IMR-90 (cell line): ENCODE data around the gene C5orf24. TPM values are rescaled to one million over a fixed set of nuclear protein-coding genes. Genes with fewer than 3 reads are reported as not detected.

ENCODE experiments used
- ATAC-seq: fragments of 200-7000 bp; cut with Tn5 transposase; 2 replicates; pipeline ENCODE4 v1.9.1; 2020; ENCODE audit warnings: low read depth, mild to moderate bottlenecking, moderate library complexity
- BruUV-seq: library from RNA; stranded (reverse); fragments of 400-500 nt; replicated peaks from 2 replicates; lab custom pipeline; 2021; lab: Mats Ljungman, UMichigan
- CTCF ChIA-PET: fragments of 300-600 bp; formaldehyde crosslinking; extraction: SDS; loops from one replicate; lab custom pipeline; 2021; ENCODE audit warnings: antibody characterized with exemption; lab: Yijun Ruan, JAX
- POLR2A ChIA-PET: fragments of 300-600 bp; sonication (Branson Sonifier 250); formaldehyde crosslinking; loops from one replicate; lab custom pipeline; 2022; ENCODE audit warnings: antibody characterized with exemption; ENCODE audit not compliant: unreplicated experiment; lab: Charles Lee
- DNase-seq: peaks from one replicate; pipeline ENCODE4 v3.0.0; 2013
- H2AFZ ChIP-seq: replicated peaks from 2 replicates; pipeline ENCODE3; 2013; ENCODE audit warnings: low read length, mild to moderate bottlenecking; ENCODE audit not compliant: poor library complexity
- H2AK5ac ChIP-seq: 2 replicates; pipeline ENCODE4 v1.6.1; 2013; ENCODE audit warnings: low read depth, low read length, inconsistent platforms
- H2AK9ac ChIP-seq: replicated peaks from 2 replicates; pipeline ENCODE3; 2013; ENCODE audit warnings: mild to moderate bottlenecking, low read depth, low read length, moderate library complexity; ENCODE audit not compliant: poor library complexity
- H2BK120ac ChIP-seq: 2 replicates; pipeline ENCODE4 v1.6.1; 2013; ENCODE audit warnings: low read depth, low read length, inconsistent platforms
- H2BK15ac ChIP-seq: 3 replicates; pipeline ENCODE4 v1.6.1; 2013; ENCODE audit warnings: low read depth, low read length, inconsistent platforms
- H2BK20ac ChIP-seq: 2 replicates; pipeline ENCODE4 v1.6.1; 2013; ENCODE audit warnings: low read depth, mild to moderate bottlenecking, inconsistent platforms, low read length, moderate library complexity
- H2BK5ac ChIP-seq: 2 replicates; pipeline ENCODE4 v1.6.1; 2013; ENCODE audit warnings: mild to moderate bottlenecking, low read depth, low read length, inconsistent platforms; ENCODE audit not compliant: poor library complexity, severe bottlenecking
- H3K14ac ChIP-seq: replicated peaks from 2 replicates; pipeline ENCODE4 v1.6.1; 2013; ENCODE audit warnings: low read depth, low read length, inconsistent platforms
- H3K18ac ChIP-seq: 2 replicates; pipeline ENCODE4 v1.6.1; 2013; ENCODE audit warnings: low read depth, low read length, control low read depth
- H3K23ac ChIP-seq: 2 replicates; pipeline ENCODE4 v1.6.1; 2013; ENCODE audit warnings: low read depth, low read length, inconsistent platforms
- H3K27ac ChIP-seq: 2 replicates; pipeline ENCODE4 v1.5.1; 2013; ENCODE audit warnings: mild to moderate bottlenecking, control low read depth, low read length; ENCODE audit not compliant: insufficient read depth
- H3K27me3 ChIP-seq: 2 replicates; pipeline ENCODE4 v1.6.1; 2013; ENCODE audit warnings: low read length; ENCODE audit not compliant: control insufficient read depth, insufficient read depth
- H3K36me3 ChIP-seq: 2 replicates; pipeline ENCODE4 v1.6.1; 2013; ENCODE audit warnings: low read length, mixed read lengths; ENCODE audit not compliant: control insufficient read depth, insufficient read depth
- H3K4ac ChIP-seq: 2 replicates; pipeline ENCODE4 v1.6.1; 2013; ENCODE audit warnings: low read depth, low read length, inconsistent platforms
- H3K4me1 ChIP-seq: 2 replicates; pipeline ENCODE4 v1.6.1; 2013; ENCODE audit warnings: low read length, mixed read lengths; ENCODE audit not compliant: control insufficient read depth, insufficient read depth
- H3K4me2 ChIP-seq: 2 replicates; pipeline ENCODE4 v1.6.1; 2013; ENCODE audit warnings: low read depth, mild to moderate bottlenecking, control low read depth, low read length, moderate library complexity
- H3K4me3 ChIP-seq: 2 replicates; pipeline ENCODE4 v1.5.1; 2013; ENCODE audit warnings: low read depth, mild to moderate bottlenecking, control low read depth, low read length, moderate library complexity; ENCODE audit not compliant: insufficient read depth
- H3K56ac ChIP-seq: 2 replicates; pipeline ENCODE4 v1.6.1; 2013; ENCODE audit warnings: low read length, inconsistent platforms; ENCODE audit not compliant: insufficient read depth; ENCODE audit errors: extremely low read depth
- H3K79me1 ChIP-seq, 2 experiments: 2 replicates each; pipeline ENCODE4 v1.6.1; 2013; ENCODE audit warnings: low read length in 2 of 2, inconsistent platforms in 1 of 2, low read depth in 1 of 2
- H3K9ac ChIP-seq: 2 replicates; pipeline ENCODE4 v1.6.1; 2013; ENCODE audit warnings: low read depth, low read length, control low read depth
- H3K9me1 ChIP-seq: 2 replicates; pipeline ENCODE4 v1.6.1; 2013; ENCODE audit warnings: low read length, inconsistent platforms; ENCODE audit not compliant: insufficient read depth
- H3K9me3 ChIP-seq: 2 replicates; pipeline ENCODE4 v1.6.1; 2013; ENCODE audit warnings: low read length; ENCODE audit not compliant: control insufficient read depth, insufficient read depth
- H4K20me1 ChIP-seq: 2 replicates; pipeline ENCODE4 v1.6.1; 2013; ENCODE audit warnings: low read length, inconsistent platforms; ENCODE audit not compliant: insufficient read depth
- H4K5ac ChIP-seq: 2 replicates; pipeline ENCODE4 v1.6.1; 2013; ENCODE audit warnings: mild to moderate bottlenecking, low read depth, low read length, control low read depth
- H4K8ac ChIP-seq, 2 experiments: 2 replicates each; pipeline ENCODE4 v1.6.1; 2013; ENCODE audit warnings: low read depth in 2 of 2, low read length in 2 of 2, control low read depth in 1 of 2, inconsistent platforms in 1 of 2
- H4K91ac ChIP-seq: 2 replicates; pipeline ENCODE4 v1.6.1; 2013; ENCODE audit warnings: low read depth, low read length, inconsistent platforms; ENCODE audit not compliant: insufficient read depth
- BHLHE40 ChIP-seq: fragments of 150-350 bp; IDR thresholded peaks from 2 replicates; pipeline ENCODE4 v1.6.1; 2016; ENCODE audit warnings: mild to moderate bottlenecking, low read depth, low read length
- CEBPB ChIP-seq: IDR thresholded peaks from 2 replicates; pipeline ENCODE4 v1.6.1; 2012; ENCODE audit warnings: low read depth, low read length, improper control_type of control experiment
- CHD1 ChIP-seq: IDR thresholded peaks from 2 replicates; pipeline ENCODE4 v1.6.1; 2012; ENCODE audit warnings: low read depth, low read length, improper control_type of control experiment
- CTCF ChIP-seq: conservative IDR thresholded peaks from 2 replicates; pipeline ENCODE4 v1.5.1; 2012; ENCODE audit warnings: mild to moderate bottlenecking, low read depth, low read length, improper control_type of control experiment
- ELK1 ChIP-seq: fragments of 150-350 bp; IDR thresholded peaks from 2 replicates; pipeline ENCODE4 v1.6.1; 2016; ENCODE audit warnings: low read depth, mild to moderate bottlenecking, low read length, moderate library complexity, borderline replicate concordance
- MAFK ChIP-seq: IDR thresholded peaks from 2 replicates; pipeline ENCODE4 v1.6.1; 2012; ENCODE audit warnings: low read depth, low read length, improper control_type of control experiment
- MAZ ChIP-seq: IDR thresholded peaks from 2 replicates; pipeline ENCODE4 v1.6.1; 2012; ENCODE audit warnings: low read depth, mild to moderate bottlenecking, low read length, improper control_type of control experiment, moderate library complexity, borderline replicate concordance
- MXI1 ChIP-seq: IDR thresholded peaks from 2 replicates; pipeline ENCODE4 v1.6.1; 2012; ENCODE audit warnings: low read depth, mild to moderate bottlenecking, low read length, moderate library complexity, borderline replicate concordance
- NFE2L2 ChIP-seq: fragments of 150-350 bp; IDR thresholded peaks from 2 replicates; pipeline ENCODE4 v1.6.1; 2016; ENCODE audit warnings: low read depth, mild to moderate bottlenecking, low read length
- POLR2A ChIP-seq: IDR thresholded peaks from 2 replicates; pipeline ENCODE4 v1.6.1; 2012; ENCODE audit warnings: mild to moderate bottlenecking, low read depth, low read length
- RAD21 ChIP-seq: IDR thresholded peaks from 2 replicates; pipeline ENCODE4 v1.6.1; 2012; ENCODE audit warnings: low read length, improper control_type of control experiment
- RFX5 ChIP-seq: IDR thresholded peaks from 2 replicates; pipeline ENCODE4 v1.8.0; 2012; ENCODE audit warnings: low read depth, mild to moderate bottlenecking, low read length, moderate library complexity
- SMC3 ChIP-seq: fragments of 150-350 bp; IDR thresholded peaks from 2 replicates; pipeline ENCODE4 v1.6.1; 2016; ENCODE audit warnings: low read depth, mild to moderate bottlenecking, antibody characterized with exemption, low read length, moderate library complexity
- USF2 ChIP-seq: fragments of 150-350 bp; IDR thresholded peaks from 2 replicates; pipeline ENCODE4 v1.6.1; 2017; ENCODE audit warnings: mild to moderate bottlenecking, antibody characterized with exemption, low read length, low read depth
- WGBS, 2 experiments: methylation state at CpG; one replicate each; pipeline versions ENCODE4 v1.1.5 to v1.1.7; 2013; ENCODE audit warnings: missing lambda C conversion rate in 2 of 2; ENCODE audit not compliant: insufficient read length in 1 of 2; ENCODE audit errors: extremely low coverage in 2 of 2; 5-methylcytosine and 5-hydroxymethylcytosine counted together
- dilution Hi-C: fragments of 300-500 bp; cut with HindIII; formaldehyde crosslinking; loops from one replicate; pipeline ENCODE4 v1.14.3; 2018; ENCODE audit warnings: low sequenced_read_pairs; ENCODE audit not compliant: unreplicated experiment
- in situ Hi-C: fragments of 300-500 bp; cut with MboI; formaldehyde crosslinking; loops from 3 replicates; pipeline ENCODE4 v1.14.3; 2019; ENCODE audit warnings: low sequenced_read_pairs, inconsistent platforms, mixed read lengths
- intact Hi-C: fragments of 100-400 bp; cut with micrococcal nuclease; formaldehyde crosslinking; loops from 2 replicates; pipeline ENCODE4 v1.10.0; 2022
- polyA plus RNA-seq, 3 experiments: library from polyadenylated mRNA; depleted of rRNA; stranded (reverse); fragments of >200 nt; gene quantifications; 2 replicates each; pipeline ENCODE4 v1.2.3, GENCODE V29; 2012; ENCODE audit warnings: low replicate concordance in 1 of 3
- total RNA-seq: library from RNA; depleted of rRNA; stranded (reverse); fragments of >200 nt; gene quantifications from 2 replicates; pipeline ENCODE4 v1.2.3, GENCODE V29; 2012

C5orf24 gene
- total and polyA plus RNA-seq, 2 of the 4 experiments (the other 2 are of a cell fraction): 29.8 to 44.9 TPM

GRCh38 chr5:134887593-134888159, 41.9 kb downstream of the C5orf24 start:
- no peak overlapping the region for H3K4me2 ChIP-seq
- H2AFZ ChIP-seq: no peak overlapping the region
- H2BK5ac ChIP-seq: no peak overlapping the region
- H2BK20ac ChIP-seq: no peak overlapping the region
- no peak for ATAC-seq
- no peak overlapping the region for H3K27ac ChIP-seq
- H2BK120ac ChIP-seq: no peak overlapping the region
- H3K18ac ChIP-seq: no peak overlapping the region
- H3K27me3 ChIP-seq: no peaks in the 10 kb centered on the region
- H2BK15ac ChIP-seq: no peak overlapping the region
- POLR2A ChIA-PET: no interaction called here
- H2AK9ac ChIP-seq: no peak overlapping the region
- H3K56ac ChIP-seq: no peak overlapping the region
- no TSS peak for BruUV-seq
- TF ChIP-seq SMC3 (no peak), USF2 (no peak), POLR2A (no peak), MAFK (no peak), RFX5 (no peak), CHD1 (no peak), ELK1 (no peak), RAD21 (no peak), CEBPB (no peak), MAZ (no peak), BHLHE40 (no peak), MXI1 (no peak), CTCF (no peak), NFE2L2 (no peak)
- peaks cover 27 to 43% of the 10 kb centered on the region in 2 experiments for H3K79me1 ChIP-seq
- no peak overlapping the region for H3K14ac ChIP-seq
- H3K36me3 ChIP-seq: peaks cover 13% of the 10 kb centered on the region
- WGBS, 2 experiments: 93% methylated on average over 2 of the region's 14 CpGs; no CpG with 5 or more reads in 1 of the 2 experiments
- peaks cover 13% of the 10 kb centered on the region for H4K20me1 ChIP-seq
- intact Hi-C loops: no loop called here
- H3K4ac ChIP-seq: no peak overlapping the region
- H3K9me3 ChIP-seq: no peaks in the 10 kb centered on the region
- H4K91ac ChIP-seq: no peak overlapping the region
- CTCF ChIA-PET: interaction anchor here (1.1 kb wide), 1 partner anchor 17 kb away, joined by 3 read pairs; the partner anchor contains the start of gene PCBD2
- dilution Hi-C loops: no loop called here
- H3K23ac ChIP-seq: no peak overlapping the region
- no peak overlapping the region for H3K9ac ChIP-seq
- no peak overlapping the region for H2AK5ac ChIP-seq
- no peak overlapping the region for H4K8ac ChIP-seq
- DNase-seq: no peak
- H3K9me1 ChIP-seq: peaks cover 5% of the 10 kb centered on the region
- no peak overlapping the region for H4K5ac ChIP-seq
- no peak overlapping the region for H3K4me3 ChIP-seq
- in situ Hi-C loops: no loop called here
- no peaks in the 10 kb centered on the region for H3K4me1 ChIP-seq
